ENCODE measurements around the gene CCND2.

Gene CCND2

DNA sequence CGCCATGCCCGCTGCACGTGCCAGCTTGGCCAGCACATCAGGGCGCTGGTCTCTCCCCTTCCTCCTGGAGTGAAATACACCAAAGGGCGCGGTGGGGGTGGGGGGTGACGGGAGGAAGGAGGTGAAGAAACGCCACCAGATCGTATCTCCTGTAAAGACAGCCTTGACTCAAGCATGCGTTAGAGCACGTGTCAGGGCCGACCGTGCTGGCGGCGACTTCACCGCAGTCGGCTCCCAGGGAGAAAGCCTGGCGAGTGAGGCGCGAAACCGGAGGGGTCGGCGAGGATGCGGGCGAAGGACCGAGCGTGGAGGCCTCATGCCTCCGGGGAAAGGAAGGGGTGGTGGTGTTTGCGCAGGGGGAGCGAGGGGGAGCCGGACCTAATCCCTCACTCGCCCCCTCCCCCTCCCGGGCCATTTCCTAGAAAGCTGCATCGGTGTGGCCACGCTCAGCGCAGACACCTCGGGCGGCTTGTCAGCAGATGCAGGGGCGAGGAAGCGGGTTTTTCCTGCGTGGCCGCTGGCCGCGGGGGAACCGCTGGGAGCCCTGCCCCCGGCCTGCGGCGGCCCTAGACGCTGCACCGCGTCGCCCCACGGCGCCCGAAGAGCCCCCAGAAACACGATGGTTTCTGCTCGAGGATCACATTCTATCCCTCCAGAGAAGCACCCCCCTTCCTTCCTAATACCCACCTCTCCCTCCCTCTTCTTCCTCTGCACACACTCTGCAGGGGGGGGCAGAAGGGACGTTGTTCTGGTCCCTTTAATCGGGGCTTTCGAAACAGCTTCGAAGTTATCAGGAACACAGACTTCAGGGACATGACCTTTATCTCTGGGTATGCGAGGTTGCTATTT lies 914 bp upstream of the CCND2 start:
- Histone ChIP-seq H3K27ac (ENCODE audit: extremely low read depth, low read depth, low read length) (peak overlapping the region; percentile 72), H3K4me1 (ENCODE audit: control insufficient read depth, insufficient read depth, low read length) (peaks cover 29% of the 10 kb centered on the region), H3K4me3 (ENCODE audit: low read depth, low read length) (peak overlapping the region; percentile 6; the same call in 1 of the 2 replicates), H3K9me3 (ENCODE audit: control insufficient read depth, insufficient read depth, low read depth, low read length) (no peaks in the 10 kb centered on the region), H3K36me3 (ENCODE audit: control insufficient read depth in 2 of 2, insufficient read depth in 1 of 2, low read length in 2 of 2) (peaks cover 0 to 16% of the 10 kb centered on the region in 2 experiments; a peak in 1 of 3 replicates)
- ChIA-PET CTCF (interaction anchor here (0.7 kb wide), 1 partner anchor 275 kb away, joined by 4 read pairs; no protein-coding TSS in a partner anchor), POLR2A (interaction anchor here (0.6 to 1.4 kb wide), 10 partner anchors 10 to 1382 kb away, joined by 3 to 6 read pairs (median 3); partner anchors contain the start of genes TIGAR and TULP3)
- TF ChIP-seq, protein P1, sequence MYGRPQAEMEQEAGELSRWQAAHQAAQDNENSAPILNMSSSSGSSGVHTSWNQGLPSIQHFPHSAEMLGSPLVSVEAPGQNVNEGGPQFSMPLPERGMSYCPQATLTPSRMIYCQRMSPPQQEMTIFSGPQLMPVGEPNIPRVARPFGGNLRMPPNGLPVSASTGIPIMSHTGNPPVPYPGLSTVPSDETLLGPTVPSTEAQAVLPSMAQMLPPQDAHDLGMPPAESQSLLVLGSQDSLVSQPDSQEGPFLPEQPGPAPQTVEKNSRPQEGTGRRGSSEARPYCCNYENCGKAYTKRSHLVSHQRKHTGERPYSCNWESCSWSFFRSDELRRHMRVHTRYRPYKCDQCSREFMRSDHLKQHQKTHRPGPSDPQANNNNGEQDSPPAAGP (tag by site-specific recombination; IDR thresholded peaks at IDR 0.05), result no peak; the same call in none of the 2 replicates
- no peak for TF ChIP-seq SCRT1 (tag by site-specific recombination; IDR thresholded peaks at IDR 0.05; ENCODE audit: borderline replicate concordance)
- TF ChIP-seq ZNF560 (tag by site-specific recombination; IDR thresholded peaks at IDR 0.05; ENCODE audit: borderline replicate concordance), result no peak
- peak; percentile 72 for TF ChIP-seq ZNF701 (tag by site-specific recombination; IDR thresholded peaks at IDR 0.05)
- TF ChIP-seq ZNF112 (tag by site-specific recombination; IDR thresholded peaks at IDR 0.05), result no peak
- TF ChIP-seq, protein P2, sequence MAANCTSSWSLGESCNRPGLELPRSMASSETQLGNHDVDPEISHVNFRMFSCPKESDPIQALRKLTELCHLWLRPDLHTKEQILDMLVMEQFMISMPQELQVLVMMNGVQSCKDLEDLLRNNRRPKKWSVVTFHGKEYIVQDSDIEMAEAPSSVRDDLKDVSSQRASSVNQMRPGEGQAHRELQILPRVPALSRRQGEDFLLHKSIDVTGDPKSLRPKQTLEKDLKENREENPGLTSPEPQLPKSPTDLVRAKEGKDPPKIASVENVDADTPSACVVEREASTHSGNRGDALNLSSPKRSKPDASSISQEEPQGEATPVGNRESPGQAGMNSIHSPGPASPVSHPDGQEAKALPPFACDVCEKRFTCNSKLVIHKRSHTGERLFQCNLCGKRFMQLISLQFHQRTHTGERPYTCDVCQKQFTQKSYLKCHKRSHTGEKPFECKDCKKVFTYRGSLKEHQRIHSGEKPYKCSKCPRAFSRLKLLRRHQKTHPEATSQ (tag by site-specific recombination; IDR thresholded peaks at IDR 0.05), result no peak
- TF ChIP-seq ZSCAN16 (tag by site-specific recombination; IDR thresholded peaks at IDR 0.05), result 0 out of 2 replicates have a peak, but pooled peaks have one; percentile 67
- peak; percentile 74; the same call in 1 of the 2 replicates for TF ChIP-seq ZNF2 (tag by site-specific recombination; IDR thresholded peaks at IDR 0.05)
- TF ChIP-seq, protein P3, sequence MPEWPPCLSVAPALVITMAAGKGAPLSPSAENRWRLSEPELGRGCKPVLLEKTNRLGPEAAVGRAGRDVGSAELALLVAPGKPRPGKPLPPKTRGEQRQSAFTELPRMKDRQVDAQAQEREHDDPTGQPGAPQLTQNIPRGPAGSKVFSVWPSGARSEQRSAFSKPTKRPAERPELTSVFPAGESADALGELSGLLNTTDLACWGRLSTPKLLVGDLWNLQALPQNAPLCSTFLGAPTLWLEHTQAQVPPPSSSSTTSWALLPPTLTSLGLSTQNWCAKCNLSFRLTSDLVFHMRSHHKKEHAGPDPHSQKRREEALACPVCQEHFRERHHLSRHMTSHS (tag by site-specific recombination; IDR thresholded peaks at IDR 0.05), result no peak
- TF ChIP-seq MZF1 (tag by site-specific recombination; IDR thresholded peaks at IDR 0.05; ENCODE audit: borderline replicate concordance), result peak; percentile 71; the same call in 1 of the 2 replicates
- no peak for TF ChIP-seq GLI2 (tag by site-specific recombination; IDR thresholded peaks at IDR 0.05; ENCODE audit: borderline replicate concordance, low read depth)
- TF ChIP-seq ZNF184 (tag by site-specific recombination; IDR thresholded peaks at IDR 0.05), result peak; percentile 86
- TF ChIP-seq ZNF600 (tag by site-specific recombination; IDR thresholded peaks at IDR 0.05), result peak; percentile 84
- no peak; the same call in 1 of the 2 replicates for TF ChIP-seq ZNF791 (tag by site-specific recombination; IDR thresholded peaks at IDR 0.05)
- no peak for TF ChIP-seq ZNF654 (tag by site-specific recombination; IDR thresholded peaks at IDR 0.05; ENCODE audit: low read depth)
- no peak; the same call in 1 of the 2 replicates for TF ChIP-seq ZNF792 (tag by site-specific recombination; IDR thresholded peaks at IDR 0.05)
- peak; percentile 48; the same call in 1 of the 2 replicates for TF ChIP-seq ZBTB21 (tag by site-specific recombination; IDR thresholded peaks at IDR 0.05)
- peak; percentile 81 for TF ChIP-seq ZNF366 (tag by site-specific recombination; conservative IDR thresholded peaks at IDR 0.05)
- TF ChIP-seq, protein P4, sequence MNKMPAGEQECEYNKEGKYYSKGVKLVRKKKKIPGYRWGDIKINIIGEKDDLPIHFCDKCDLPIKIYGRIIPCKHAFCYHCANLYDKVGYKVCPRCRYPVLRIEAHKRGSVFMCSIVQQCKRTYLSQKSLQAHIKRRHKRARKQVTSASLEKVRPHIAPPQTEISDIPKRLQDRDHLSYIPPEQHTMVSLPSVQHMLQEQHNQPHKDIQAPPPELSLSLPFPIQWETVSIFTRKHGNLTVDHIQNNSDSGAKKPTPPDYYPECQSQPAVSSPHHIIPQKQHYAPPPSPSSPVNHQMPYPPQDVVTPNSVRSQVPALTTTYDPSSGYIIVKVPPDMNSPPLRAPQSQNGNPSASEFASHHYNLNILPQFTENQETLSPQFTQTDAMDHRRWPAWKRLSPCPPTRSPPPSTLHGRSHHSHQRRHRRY (tag by site-specific recombination; IDR thresholded peaks at IDR 0.05), result no peak
- TF ChIP-seq GLI4 (tag by site-specific recombination; IDR thresholded peaks at IDR 0.05), result peak; percentile 72
- peak; percentile 29; the same call in 1 of the 2 replicates for TF ChIP-seq IKZF3 (tag by site-specific recombination; IDR thresholded peaks at IDR 0.05)
- no peak for TF ChIP-seq ZNF248 (tag by site-specific recombination; IDR thresholded peaks at IDR 0.05)
- TF ChIP-seq ZNF837 (tag by site-specific recombination; IDR thresholded peaks at IDR 0.05), result no peak
- TF ChIP-seq ZNF23 (tag by site-specific recombination; IDR thresholded peaks at IDR 0.05; ENCODE audit: borderline replicate concordance), result no peak
- TF ChIP-seq ZNF530 (tag by site-specific recombination; IDR thresholded peaks at IDR 0.05; ENCODE audit: low read depth), result no peak
- TF ChIP-seq ZBTB17 (tag by site-specific recombination; IDR thresholded peaks at IDR 0.05), result peak; percentile 95
- TF ChIP-seq ZNF426 (tag by site-specific recombination; IDR thresholded peaks at IDR 0.05), result no peak
- TF ChIP-seq, protein P5, sequence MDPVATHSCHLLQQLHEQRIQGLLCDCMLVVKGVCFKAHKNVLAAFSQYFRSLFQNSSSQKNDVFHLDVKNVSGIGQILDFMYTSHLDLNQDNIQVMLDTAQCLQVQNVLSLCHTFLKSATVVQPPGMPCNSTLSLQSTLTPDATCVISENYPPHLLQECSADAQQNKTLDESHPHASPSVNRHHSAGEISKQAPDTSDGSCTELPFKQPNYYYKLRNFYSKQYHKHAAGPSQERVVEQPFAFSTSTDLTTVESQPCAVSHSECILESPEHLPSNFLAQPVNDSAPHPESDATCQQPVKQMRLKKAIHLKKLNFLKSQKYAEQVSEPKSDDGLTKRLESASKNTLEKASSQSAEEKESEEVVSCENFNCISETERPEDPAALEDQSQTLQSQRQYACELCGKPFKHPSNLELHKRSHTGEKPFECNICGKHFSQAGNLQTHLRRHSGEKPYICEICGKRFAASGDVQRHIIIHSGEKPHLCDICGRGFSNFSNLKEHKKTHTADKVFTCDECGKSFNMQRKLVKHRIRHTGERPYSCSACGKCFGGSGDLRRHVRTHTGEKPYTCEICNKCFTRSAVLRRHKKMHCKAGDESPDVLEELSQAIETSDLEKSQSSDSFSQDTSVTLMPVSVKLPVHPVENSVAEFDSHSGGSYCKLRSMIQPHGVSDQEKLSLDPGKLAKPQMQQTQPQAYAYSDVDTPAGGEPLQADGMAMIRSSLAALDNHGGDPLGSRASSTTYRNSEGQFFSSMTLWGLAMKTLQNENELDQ (tag by site-specific recombination; IDR thresholded peaks at IDR 0.05; ENCODE audit: low read depth), result no peak
- TF ChIP-seq ZNF274 (IDR thresholded peaks at IDR 0.05; ENCODE audit: low read length), result no peak
- no peak for TF ChIP-seq ZNF274 (tag by site-specific recombination; IDR thresholded peaks at IDR 0.05; ENCODE audit: borderline replicate concordance)
- peak; percentile 67 for TF ChIP-seq ZFHX2 (tag by site-specific recombination; conservative IDR thresholded peaks at IDR 0.05)
- TF ChIP-seq ZNF121 (tag by site-specific recombination; IDR thresholded peaks at IDR 0.05), result no peak; the same call in 1 of the 2 replicates

Measured in HEK293 (cell line).